Gastroesophageal sphincter (tissue), 3 donors: ENCODE measurements around the gene ENPP4.

Experiments
- EP300 ChIP-seq: sonication (generic); formaldehyde crosslinking; IDR thresholded peaks from one replicate; pipeline ENCODE4 v1.6.1; 2017; ENCODE audit warnings: antibody characterized with exemption, mild to moderate bottlenecking
- POLR2A ChIP-seq, 2 donors: fragments of 450-650 bp; IDR thresholded peaks; one replicate each; pipeline ENCODE4 v1.6.1; 2017; ENCODE audit warnings: antibody characterized with exemption in 2 of 2, mild to moderate bottlenecking in 2 of 2, moderate library complexity in 1 of 2
- TF ChIP-seq, protein P1 (sequence below), 4 experiments: fragments of 200-600 bp in 2 of 4; fragments of 450-650 bp in 2 of 4; sonication (generic) in 1 of 4; IDR thresholded peaks; one replicate each; pipeline ENCODE4 v1.5.1; 2017 to 2019; ENCODE audit warnings: antibody characterized with exemption in 4 of 4, mild to moderate bottlenecking in 2 of 4, moderate library complexity in 2 of 4

DNA sequence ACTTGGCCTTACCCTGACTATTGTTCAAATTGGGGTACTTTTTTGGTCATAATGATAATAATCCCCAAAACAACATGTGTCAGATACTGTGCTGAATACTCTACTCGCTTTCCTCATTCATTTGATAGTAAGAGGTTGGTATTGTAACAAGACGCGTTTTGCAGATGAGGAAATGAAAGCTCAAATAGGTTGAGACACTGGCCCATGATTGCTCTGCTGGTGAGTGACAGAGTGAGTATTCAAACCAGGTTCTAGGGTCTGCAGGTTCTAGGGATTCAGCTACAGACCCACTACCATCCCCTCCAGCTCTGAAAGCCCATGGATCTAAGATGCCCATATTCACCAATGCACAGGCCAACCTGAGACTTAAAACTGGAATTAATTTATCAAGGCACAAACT, 1.3 kb upstream of the ENPP4 start:
- TF ChIP-seq, protein P1, sequence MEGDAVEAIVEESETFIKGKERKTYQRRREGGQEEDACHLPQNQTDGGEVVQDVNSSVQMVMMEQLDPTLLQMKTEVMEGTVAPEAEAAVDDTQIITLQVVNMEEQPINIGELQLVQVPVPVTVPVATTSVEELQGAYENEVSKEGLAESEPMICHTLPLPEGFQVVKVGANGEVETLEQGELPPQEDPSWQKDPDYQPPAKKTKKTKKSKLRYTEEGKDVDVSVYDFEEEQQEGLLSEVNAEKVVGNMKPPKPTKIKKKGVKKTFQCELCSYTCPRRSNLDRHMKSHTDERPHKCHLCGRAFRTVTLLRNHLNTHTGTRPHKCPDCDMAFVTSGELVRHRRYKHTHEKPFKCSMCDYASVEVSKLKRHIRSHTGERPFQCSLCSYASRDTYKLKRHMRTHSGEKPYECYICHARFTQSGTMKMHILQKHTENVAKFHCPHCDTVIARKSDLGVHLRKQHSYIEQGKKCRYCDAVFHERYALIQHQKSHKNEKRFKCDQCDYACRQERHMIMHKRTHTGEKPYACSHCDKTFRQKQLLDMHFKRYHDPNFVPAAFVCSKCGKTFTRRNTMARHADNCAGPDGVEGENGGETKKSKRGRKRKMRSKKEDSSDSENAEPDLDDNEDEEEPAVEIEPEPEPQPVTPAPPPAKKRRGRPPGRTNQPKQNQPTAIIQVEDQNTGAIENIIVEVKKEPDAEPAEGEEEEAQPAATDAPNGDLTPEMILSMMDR (IDR thresholded peaks at IDR 0.05) = no peak
- no peak for TF ChIP-seq EP300
- no peak for TF ChIP-seq POLR2A (IDR thresholded peaks at IDR 0.05)
